ENCODE measurements around the gene ZDHHC11B. TPM values are rescaled to one million over a fixed set of nuclear protein-coding genes. Genes with fewer than 3 reads are reported as not detected.

The ZDHHC11B gene
- total and polyA plus RNA-seq, 8 donors: 8.4 to 52.3 (median 31.5) TPM

GRCh38 chr5:670396-671270 is 113.9 kb downstream of the ZDHHC11B start:
- no peaks in the 10 kb centered on the region for H3K9me3 ChIP-seq
- intact Hi-C loops (cut with DNase I): loop anchor here in 1 of 2 donors (5.0 kb wide), 1 partner anchor 232 kb away; no protein-coding TSS in a partner anchor

GRCh38 chr5:669842-670395 is 114.6 kb downstream of the ZDHHC11B start:
- no peak for ATAC-seq
- H3K4me3 ChIP-seq: no peak overlapping the region
- intact Hi-C loops (cut with DNase I): loop anchor here in 1 of 2 donors (5.0 kb wide), 1 partner anchor 232 kb away; no protein-coding TSS in a partner anchor

More at GRCh38 chr5:670396-671270, 113.9 kb downstream of the ZDHHC11B start:
- H3K27ac ChIP-seq: no peak overlapping the region
- peaks cover 0 to 5% of the 10 kb centered on the region in 2 donors for H3K27me3 ChIP-seq
- peaks cover 22 to 30% of the 10 kb centered on the region in 2 donors for H3K4me1 ChIP-seq
- no peak overlapping the region for H3K4me3 ChIP-seq
- TF ChIP-seq CTCF (IDR thresholded peaks at IDR 0.05): no peak
- peak in 2 of 4 donors; percentile 30 to 77 for DNase-seq
- ATAC-seq: no peak
- H3K36me3 ChIP-seq: peaks cover 0 to 16% of the 10 kb centered on the region in 2 donors

GRCh38 chr5:669111-669841 is 115.3 kb downstream of the ZDHHC11B start:
- no peak overlapping the region for H3K27ac ChIP-seq
- ATAC-seq (no peak), DNase-seq (peak in 1 of 4 donors; percentile 78)
- H3K27me3 ChIP-seq: peaks cover 0 to 5% of the 10 kb centered on the region in 2 donors
- H3K36me3 ChIP-seq: peaks cover 0 to 27% of the 10 kb centered on the region in 2 donors
- H3K4me1 ChIP-seq: peaks cover 22 to 30% of the 10 kb centered on the region in 2 donors
- intact Hi-C loops (cut with DNase I): no loop called here
- peak; percentile 44 to 50 for TF ChIP-seq CTCF (IDR thresholded peaks at IDR 0.05)
- H3K4me3 ChIP-seq: no peak overlapping the region
- no peaks in the 10 kb centered on the region for H3K9me3 ChIP-seq

More at GRCh38 chr5:669842-670395, 114.6 kb downstream of the ZDHHC11B start:
- DNase-seq: peak in 1 of 4 donors; percentile 74
- Histone ChIP-seq H3K27me3 (peaks cover 0 to 5% of the 10 kb centered on the region in 2 donors), H3K27ac (no peak overlapping the region), H3K36me3 (peaks cover 0 to 21% of the 10 kb centered on the region in 2 donors), H3K9me3 (no peaks in the 10 kb centered on the region), H3K4me1 (peaks cover 22 to 30% of the 10 kb centered on the region in 2 donors)
- no peak for TF ChIP-seq CTCF (IDR thresholded peaks at IDR 0.05)

- Histone ChIP-seq H3K4me3 (no peak overlapping the region), H3K36me3 (peaks cover 0 to 35% of the 10 kb centered on the region in 2 donors), H3K27ac (no peak overlapping the region), H3K27me3 (peaks cover 0 to 5% of the 10 kb centered on the region in 2 donors), H3K9me3 (no peaks in the 10 kb centered on the region), H3K4me1 (peaks cover 18 to 23% of the 10 kb centered on the region in 2 donors)
- TF ChIP-seq CTCF (IDR thresholded peaks at IDR 0.05): no peak
- ATAC-seq: no peak
- intact Hi-C loops (cut with DNase I): no loop called here
- no peak for DNase-seq
These were observed 116.1 kb downstream of the ZDHHC11B start for GRCh38 chr5:668283-668995.

Data from left lung (tissue), 10 donors.